ENCODE measurements around the gene LCN9. TPM values are rescaled to one million over a fixed set of nuclear protein-coding genes. Genes with fewer than 3 reads are reported as not detected.

LCN9 gene
- total and polyA plus RNA-seq, 9 of the 15 experiments (the other 6 are each of a cell fraction or from before 2014, with no cell fraction given) = not detected

DNA sequence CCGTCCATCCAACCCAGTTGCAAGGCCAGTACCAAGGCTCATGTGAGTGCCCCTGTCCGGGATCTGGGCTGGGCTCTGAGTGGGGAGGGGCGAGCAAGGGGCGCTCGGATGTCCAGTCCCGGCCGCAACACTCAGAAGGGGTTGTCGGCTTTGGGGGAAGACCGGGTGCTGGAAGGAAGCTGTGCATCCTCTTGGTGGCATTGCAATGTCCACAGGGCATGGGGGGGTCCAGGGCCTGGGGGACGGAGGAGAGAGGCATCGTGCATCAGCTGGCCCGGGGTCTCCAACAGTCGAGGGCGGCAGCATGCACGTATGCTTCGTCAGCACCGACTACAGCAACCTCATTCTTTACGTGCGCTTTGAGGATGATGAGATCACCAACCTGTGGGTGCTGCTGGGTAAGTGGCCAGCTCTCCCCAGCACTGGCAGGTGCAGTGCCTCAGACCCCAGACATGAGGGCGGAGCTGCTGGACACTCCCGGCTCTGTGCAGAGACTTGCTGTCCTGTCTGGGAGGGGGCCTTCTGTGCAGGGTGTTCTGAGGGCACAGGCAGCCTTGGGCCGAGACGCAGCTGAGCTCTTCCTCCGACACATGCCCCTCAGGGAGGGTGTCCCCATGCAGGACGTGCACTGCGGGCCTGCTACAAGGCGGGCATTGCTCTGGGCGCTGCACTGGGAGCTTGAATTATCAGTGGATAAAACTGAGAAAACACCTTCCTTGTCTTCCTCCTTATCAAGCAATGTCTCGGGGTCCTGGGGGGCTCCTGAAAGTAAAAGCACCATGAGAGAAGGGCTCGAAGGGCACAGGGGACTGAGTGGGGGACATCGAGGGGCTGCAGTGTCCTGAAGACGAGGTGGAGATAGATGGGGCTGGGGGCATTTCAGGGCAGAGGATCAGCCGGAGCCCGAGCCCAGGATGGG lies 46.2 kb upstream of the LCN9 start:
- CTCF ChIA-PET (ENCODE audit: low intra/inter-chr PET ratio) = no interaction called here
- no peak for FAIRE-seq
- TF ChIP-seq SMAD3 (CRISPR knock-in tag; conservative IDR thresholded peaks at IDR 0.05) = no peak
- no peak for TF ChIP-seq PHF20 (IDR thresholded peaks at IDR 0.05; ENCODE audit: partially characterized antibody)
- no peak for TF ChIP-seq CUX1 (CRISPR knock-in tag; IDR thresholded peaks at IDR 0.05)
- TF ChIP-seq ZBTB7A (IDR thresholded peaks at IDR 0.05; ENCODE audit: borderline replicate concordance, control insufficient read depth, low read depth, low read length) = no peak
- TF ChIP-seq CBFA2T2 (conservative IDR thresholded peaks at IDR 0.05) = no peak
- no peak for TF ChIP-seq ATF1 (CRISPR knock-in tag; IDR thresholded peaks at IDR 0.05)
- no peak for TF ChIP-seq ATF1 (tag; IDR thresholded peaks at IDR 0.05)
- no peak for TF ChIP-seq FOXA1 (IDR thresholded peaks at IDR 0.05; ENCODE audit: borderline replicate concordance)
- no peak for TF ChIP-seq PPARD (CRISPR knock-in tag; IDR thresholded peaks at IDR 0.05)
- no peak for TF ChIP-seq CREB3L1 (IDR thresholded peaks at IDR 0.05; ENCODE audit: borderline replicate concordance, low read depth)
- no peak for TF ChIP-seq MEF2A (IDR thresholded peaks at IDR 0.05; ENCODE audit: control insufficient read depth, low read depth, low read length)
- TF ChIP-seq CTBP1 (IDR thresholded peaks at IDR 0.05; ENCODE audit: borderline replicate concordance) = no peak
- no peak for TF ChIP-seq UBTF (IDR thresholded peaks at IDR 0.05; ENCODE audit: borderline replicate concordance in 1 of 2, low read depth in 2 of 2, low read length in 2 of 2)

More for the DNA sequence above, 46.2 kb upstream of the LCN9 start:
- Histone ChIP-seq H4K20me1 (replicated peaks; ENCODE audit: control insufficient read depth, insufficient read depth, low read length) (peaks cover 9% of the 10 kb centered on the region), H3K27ac (ENCODE audit: extremely low read depth, low read depth, low read length) (no peak overlapping the region), H3K27me3 (ENCODE audit: control insufficient read depth in 2 of 2, insufficient read depth in 2 of 2, low read length in 2 of 2) (peaks cover 14 to 68% of the 10 kb centered on the region in 2 experiments; a peak in 3 of 5 replicates), H3K79me2 (ENCODE audit: control insufficient read depth, insufficient read depth, low read length) (no peaks in the 10 kb centered on the region), H3K4me2 (ENCODE audit: insufficient read depth, low read length) (no peak overlapping the region), H2AFZ (ENCODE audit: low read depth, low read length) (no peak overlapping the region), H3K9me3 (replicated peaks; ENCODE audit: control insufficient read depth, insufficient read depth, low read depth, low read length) (no peaks in the 10 kb centered on the region), H3K9ac (ENCODE audit: insufficient read depth in 1 of 2, low read depth in 2 of 2, low read length in 2 of 2) (no peak overlapping the region), H3K4me3 (no peak overlapping the region), H3K36me3 (ENCODE audit: control insufficient read depth, insufficient read depth, low read length) (no peaks in the 10 kb centered on the region), H3K4me1 (replicated peaks in 1 of 2; ENCODE audit: control insufficient read depth in 2 of 2, insufficient read depth in 2 of 2, low read length in 2 of 2) (peaks cover 0 to 22% of the 10 kb centered on the region in 2 experiments; a peak in 2 of 5 replicates), H3K9me1 (ENCODE audit: control insufficient read depth, insufficient read depth, low read length) (no peaks in the 10 kb centered on the region)
- intact Hi-C loops (cut with micrococcal nuclease) = no loop called here
- 3% methylated on average over 32 of the region's 34 CpGs for WGBS (ENCODE audit: insufficient coverage, low coverage, missing lambda C conversion rate)
- DNase-seq (ENCODE audit: extremely low read depth in 1 of 4, low spot score in 3 of 4) = no peak
- no TSS peak for BruUV-seq (replicated peaks)
- no peak for ATAC-seq
- POLR2A ChIA-PET = interaction anchor here (0.7 to 1.2 kb wide), 3 partner anchors 10 to 23 kb away, joined by 3 read pairs; no protein-coding TSS in a partner anchor
- in situ Hi-C loops (cut with MboI) = no loop called here

All from K562 (cell line).